BE2C (cell line): Measurements from ENCODE around the gene BGN.

Experiments
- DNase-seq: peaks from one replicate; pipeline ENCODE4 v3.0.0-alpha.2; 2020
- H3K27me3 ChIP-seq: fragments of 250-450 bp; sonication (Bioruptor Pico); 2 replicates; pipeline ENCODE4 v1.5.1; 2020; ENCODE audit warnings: mild to moderate bottlenecking
- H3K36me3 ChIP-seq: fragments of 250-450 bp; sonication (Bioruptor Pico); 2 replicates; pipeline ENCODE4 v1.5.1; 2020; ENCODE audit warnings: mild to moderate bottlenecking
- H3K4me1 ChIP-seq: fragments of 250-450 bp; sonication (Bioruptor Pico); 2 replicates; pipeline ENCODE4 v1.5.1; 2020
- H3K4me3 ChIP-seq: 2 replicates; pipeline ENCODE4 v1.5.1; 2011; ENCODE audit warnings: low read depth, low read length
- H3K9me3 ChIP-seq: fragments of 250-450 bp; sonication (Bioruptor Pico); 2 replicates; pipeline ENCODE4 v1.5.1; 2020
- TF ChIP-seq, protein P1 (sequence below): IDR thresholded peaks from 2 replicates; pipeline ENCODE4 v1.5.1; 2012; ENCODE audit warnings: mild to moderate bottlenecking, low read depth, low read length

Gene BGN

DNA sequence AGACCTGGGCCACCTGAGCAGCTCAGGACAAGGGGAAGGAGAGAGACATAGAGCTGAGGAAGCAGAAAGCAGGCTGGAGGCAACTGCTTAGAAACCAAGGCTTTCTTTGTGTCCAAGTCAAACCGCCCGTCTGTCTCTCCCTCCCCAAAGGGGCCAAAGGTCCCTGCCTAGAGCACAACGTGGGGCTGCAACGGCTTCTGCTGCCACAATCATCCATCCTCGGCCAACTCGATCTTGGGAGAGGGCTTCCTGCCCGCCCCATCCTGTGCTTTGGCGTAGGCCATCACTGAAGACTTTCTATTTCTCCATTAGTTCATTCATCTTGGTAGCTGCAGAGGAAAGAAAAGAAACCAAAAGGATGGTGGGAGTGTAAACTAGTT is 47.2 kb upstream of the BGN start:
- H3K4me1 ChIP-seq: no peaks in the 10 kb centered on the region
- no peaks in the 10 kb centered on the region for H3K27me3 ChIP-seq
- H3K4me3 ChIP-seq: no peak overlapping the region
- DNase-seq: no peak
- TF ChIP-seq, protein P1, sequence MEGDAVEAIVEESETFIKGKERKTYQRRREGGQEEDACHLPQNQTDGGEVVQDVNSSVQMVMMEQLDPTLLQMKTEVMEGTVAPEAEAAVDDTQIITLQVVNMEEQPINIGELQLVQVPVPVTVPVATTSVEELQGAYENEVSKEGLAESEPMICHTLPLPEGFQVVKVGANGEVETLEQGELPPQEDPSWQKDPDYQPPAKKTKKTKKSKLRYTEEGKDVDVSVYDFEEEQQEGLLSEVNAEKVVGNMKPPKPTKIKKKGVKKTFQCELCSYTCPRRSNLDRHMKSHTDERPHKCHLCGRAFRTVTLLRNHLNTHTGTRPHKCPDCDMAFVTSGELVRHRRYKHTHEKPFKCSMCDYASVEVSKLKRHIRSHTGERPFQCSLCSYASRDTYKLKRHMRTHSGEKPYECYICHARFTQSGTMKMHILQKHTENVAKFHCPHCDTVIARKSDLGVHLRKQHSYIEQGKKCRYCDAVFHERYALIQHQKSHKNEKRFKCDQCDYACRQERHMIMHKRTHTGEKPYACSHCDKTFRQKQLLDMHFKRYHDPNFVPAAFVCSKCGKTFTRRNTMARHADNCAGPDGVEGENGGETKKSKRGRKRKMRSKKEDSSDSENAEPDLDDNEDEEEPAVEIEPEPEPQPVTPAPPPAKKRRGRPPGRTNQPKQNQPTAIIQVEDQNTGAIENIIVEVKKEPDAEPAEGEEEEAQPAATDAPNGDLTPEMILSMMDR: no peak
- H3K9me3 ChIP-seq: no peaks in the 10 kb centered on the region
- H3K36me3 ChIP-seq: no peaks in the 10 kb centered on the region

DNA sequence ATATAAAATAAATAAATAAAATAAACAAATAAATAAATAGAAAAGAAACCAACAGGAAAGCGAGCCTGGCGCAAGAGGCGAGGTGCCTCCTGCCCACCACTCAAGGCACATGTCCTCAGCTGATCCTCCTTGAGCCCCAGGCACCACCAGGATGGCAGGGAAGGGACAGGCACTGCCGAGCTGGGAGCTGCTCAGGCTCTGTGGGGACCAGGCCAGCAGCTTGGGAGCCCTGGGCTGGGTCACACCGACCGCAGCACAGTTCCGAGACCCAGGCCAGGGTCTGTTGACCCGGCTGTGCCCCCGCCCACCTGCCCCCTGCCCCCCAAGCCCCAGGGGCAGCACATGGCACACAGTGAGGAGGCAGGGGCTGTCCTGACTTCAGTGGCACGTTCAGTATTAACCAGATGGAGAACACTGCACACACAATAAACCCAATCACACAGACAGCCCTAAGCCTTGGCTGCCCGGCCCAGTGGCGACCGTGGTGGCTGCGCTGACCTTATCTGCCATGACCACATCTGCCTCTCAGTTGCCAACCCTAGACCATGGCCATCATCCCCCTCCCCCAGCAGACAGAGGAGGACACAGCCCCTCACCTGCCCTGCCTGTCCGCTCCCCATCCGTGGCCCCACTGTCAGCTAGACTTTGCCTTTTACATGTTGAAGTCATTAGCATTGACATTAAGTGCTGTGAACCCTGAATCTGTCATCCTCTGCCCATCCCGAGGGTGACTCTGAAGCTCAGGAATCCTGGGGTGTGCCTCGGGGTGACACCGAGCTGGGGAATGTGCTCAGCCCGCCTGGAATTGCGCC is 46.0 kb upstream of the BGN start:
- Histone ChIP-seq H3K36me3 (no peaks in the 10 kb centered on the region), H3K27me3 (no peaks in the 10 kb centered on the region), H3K4me1 (no peaks in the 10 kb centered on the region), H3K9me3 (no peaks in the 10 kb centered on the region), H3K4me3 (no peak overlapping the region)
- DNase-seq: no peak
- TF ChIP-seq, protein P1: no peak

DNA sequence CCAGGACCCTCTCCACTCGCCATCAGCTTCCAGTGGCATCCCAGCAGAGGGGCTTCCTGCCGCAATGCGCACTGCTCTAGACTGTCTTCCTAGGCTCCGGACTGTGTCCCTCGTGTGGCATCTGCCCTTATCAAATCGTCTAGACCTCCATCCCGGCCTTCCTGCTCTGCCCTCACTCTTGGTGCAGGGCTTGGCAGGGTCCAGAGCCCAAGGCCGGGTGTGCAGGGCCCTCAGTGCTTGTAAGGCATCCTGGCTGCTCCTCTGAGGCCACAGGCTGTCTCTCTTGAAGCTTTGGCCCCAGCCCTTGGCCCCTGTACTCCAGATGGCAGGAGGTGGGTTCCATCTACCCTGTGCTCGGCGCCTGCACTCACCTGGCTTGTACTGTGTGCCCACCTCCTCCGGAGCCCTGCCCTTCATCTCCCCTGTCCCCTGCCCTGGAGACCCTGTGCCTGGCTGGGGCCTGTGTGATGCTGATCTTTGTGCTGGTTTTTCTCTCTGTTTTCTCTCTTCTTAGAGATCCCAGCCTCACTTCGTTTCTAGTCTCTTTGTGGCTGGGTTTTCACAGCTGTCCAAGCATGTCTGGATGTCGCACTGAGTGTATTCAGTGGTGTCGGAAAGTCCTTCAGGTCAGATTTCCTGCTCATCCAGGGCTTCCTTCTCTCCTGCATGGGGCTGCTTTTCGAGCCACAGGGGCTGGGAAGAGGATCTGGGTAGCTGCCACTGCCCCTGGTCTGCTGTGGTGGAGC is 45.2 kb upstream of the BGN start:
- Histone ChIP-seq H3K36me3 (no peaks in the 10 kb centered on the region), H3K27me3 (no peaks in the 10 kb centered on the region), H3K4me1 (no peaks in the 10 kb centered on the region), H3K4me3 (no peak overlapping the region), H3K9me3 (no peaks in the 10 kb centered on the region)
- no peak for DNase-seq
- TF ChIP-seq, protein P1: no peak

DNA sequence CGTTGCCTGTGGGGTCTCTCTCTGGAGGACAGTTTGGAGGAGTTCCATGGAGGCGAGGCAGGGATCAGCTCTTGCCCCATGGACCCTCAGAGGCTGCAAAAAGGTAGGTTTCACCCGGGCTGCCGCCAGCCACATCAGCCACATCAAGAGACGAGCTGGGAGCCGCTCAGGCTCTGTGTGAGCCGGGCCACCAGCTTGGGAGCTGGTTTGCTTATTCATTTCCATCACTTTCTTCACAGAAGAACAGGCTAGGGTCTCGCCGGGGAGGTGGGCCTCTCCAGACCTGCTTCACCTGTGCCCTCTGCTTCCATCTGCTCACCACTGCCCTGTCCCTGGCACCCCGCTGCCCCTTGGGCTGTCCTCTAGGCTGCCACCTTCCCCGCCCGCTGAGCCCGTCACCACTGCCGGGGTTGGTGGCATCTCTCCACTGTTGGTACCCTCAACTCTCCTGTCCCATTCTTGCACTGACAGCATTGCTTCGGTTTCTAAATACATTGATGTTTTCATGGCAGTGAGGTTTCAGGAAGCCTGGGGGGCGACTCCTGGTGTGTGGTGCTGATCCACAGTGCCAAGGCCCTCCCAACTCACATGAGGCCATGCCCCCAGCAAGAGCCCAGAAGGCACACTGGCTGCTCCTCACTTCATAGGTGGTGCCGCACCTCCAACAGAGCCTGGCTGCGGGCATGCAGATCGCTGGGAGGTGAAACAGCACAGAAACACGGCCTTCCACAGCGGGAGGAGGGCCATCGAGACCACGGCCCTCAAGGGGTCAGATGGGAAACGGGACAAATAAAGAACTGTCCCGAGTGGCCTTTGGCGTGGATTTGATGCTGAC is 44.4 kb upstream of the BGN start:
- Histone ChIP-seq H3K27me3 (no peaks in the 10 kb centered on the region), H3K36me3 (no peaks in the 10 kb centered on the region), H3K9me3 (no peaks in the 10 kb centered on the region), H3K4me3 (no peak overlapping the region), H3K4me1 (no peaks in the 10 kb centered on the region)
- no peak for DNase-seq
- TF ChIP-seq, protein P1: no peak

DNA sequence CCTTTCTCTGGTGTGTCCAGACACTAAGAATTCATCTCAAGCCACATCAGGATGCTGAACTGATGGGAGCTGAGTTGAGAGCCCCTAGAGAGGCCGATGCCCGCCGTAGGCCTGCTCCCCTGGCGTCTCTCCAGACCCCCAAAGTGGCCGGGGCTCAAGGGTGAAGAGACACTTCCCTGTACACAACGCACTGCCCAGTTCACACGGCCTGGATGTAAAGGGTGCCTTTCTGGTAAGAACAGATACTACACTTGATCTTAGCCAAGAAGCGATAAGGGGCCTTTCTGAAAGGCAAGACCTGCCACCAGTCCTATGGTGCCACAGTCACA is 43.9 kb upstream of the BGN start:
- Histone ChIP-seq H3K4me3 (no peak overlapping the region), H3K4me1 (no peaks in the 10 kb centered on the region), H3K36me3 (no peaks in the 10 kb centered on the region), H3K27me3 (no peaks in the 10 kb centered on the region), H3K9me3 (no peaks in the 10 kb centered on the region)
- no peak for DNase-seq
- TF ChIP-seq, protein P1: no peak
